OCI-LY3 (cell line): ENCODE results near the gene ELAVL1.

Source experiments
- H2AFZ ChIP-seq: fragments of 200-600, 300-600 bp; shearing (Covaris generic); 2 replicates; pipeline ENCODE4 v1.6.0; 2014; ENCODE audit warnings: antibody characterized with exemption, low read depth, low read length
- H3K27ac ChIP-seq: fragments of 200-600, 300-600 bp; sonication (generic); 2 replicates; pipeline ENCODE4 v1.5.1; 2014; ENCODE audit warnings: mild to moderate bottlenecking, low read length, moderate library complexity, mixed read lengths
- H3K27me3 ChIP-seq: fragments of 200-600, 300-600 bp; sonication (generic); 2 replicates; pipeline ENCODE4 v1.6.1; 2014; ENCODE audit warnings: low read depth, low read length, mixed read lengths
- H3K36me3 ChIP-seq: fragments of 200-600, 300-600 bp; sonication (generic); replicated peaks from 2 replicates; pipeline ENCODE3; 2014; ENCODE audit warnings: low read depth, low read length, mixed read lengths
- H3K4me1 ChIP-seq: fragments of 300-600, 200-600 bp; sonication (generic); 2 replicates; pipeline ENCODE4 v1.6.1; 2014; ENCODE audit warnings: low read length, mixed read lengths
- H3K4me2 ChIP-seq: fragments of 200-600, 300-600 bp; sonication (generic); 2 replicates; pipeline ENCODE4 v1.6.1; 2014; ENCODE audit warnings: low read length, mixed read lengths
- H3K4me3 ChIP-seq: fragments of 300-600, 200-600 bp; sonication (generic); 2 replicates; pipeline ENCODE4 v1.5.1; 2014; ENCODE audit warnings: antibody characterized with exemption, mild to moderate bottlenecking, low read length, moderate library complexity
- H3K79me2 ChIP-seq: fragments of 300-600, 200-600 bp; shearing (Covaris generic); 2 replicates; pipeline ENCODE4 v1.6.1; 2014; ENCODE audit warnings: mild to moderate bottlenecking, low read length, mixed read lengths
- H3K9ac ChIP-seq: fragments of 300-600, 200-600 bp; shearing (Covaris generic); 2 replicates; pipeline ENCODE4 v1.6.0; 2014; ENCODE audit warnings: mild to moderate bottlenecking, low read length, moderate library complexity
- H3K9me3 ChIP-seq: fragments of 200-600, 300-600 bp; shearing (Covaris generic); 2 replicates; pipeline ENCODE4 v1.6.1; 2014; ENCODE audit warnings: low read length, mixed read lengths; ENCODE audit not compliant: insufficient read depth
- H4K20me1 ChIP-seq: fragments of 200-600, 300-600 bp; sonication (generic); 2 replicates; pipeline ENCODE4 v1.6.1; 2016; ENCODE audit warnings: low read length, mixed read lengths; ENCODE audit not compliant: insufficient read depth
- CTCF ChIP-seq: fragments of 200-600, 300-600 bp; sonication (generic); IDR thresholded peaks from 2 replicates; pipeline ENCODE4 v1.5.1; 2014; ENCODE audit warnings: antibody characterized with exemption, low read length, low read depth
- EZH2phosphoT487 ChIP-seq: fragments of 200-600 bp; shearing (Covaris generic); IDR thresholded peaks from 2 replicates; pipeline ENCODE4 v1.6.1; 2018; ENCODE audit warnings: antibody characterized with exemption, mixed run types, low read depth

ELAVL1 gene

GRCh38 chr19:7968796-7969554, 36.5 kb downstream of the ELAVL1 start:
- Histone ChIP-seq H3K9ac (no peak overlapping the region), H2AFZ (no peak overlapping the region), H4K20me1 (no peaks in the 10 kb centered on the region), H3K79me2 (no peaks in the 10 kb centered on the region), H3K4me1 (no peaks in the 10 kb centered on the region), H3K4me2 (no peak overlapping the region), H3K27ac (peak overlapping the region; percentile 22; the same call in 1 of the 2 replicates), H3K4me3 (no peak overlapping the region), H3K27me3 (no peaks in the 10 kb centered on the region), H3K36me3 (peaks cover 56% of the 10 kb centered on the region), H3K9me3 (no peaks in the 10 kb centered on the region)
- no peak for TF ChIP-seq EZH2phosphoT487
- no peak for TF ChIP-seq CTCF

GRCh38 chr19:7968008-7968795, 37.2 kb downstream of the ELAVL1 start:
- Histone ChIP-seq H3K4me3 (no peak overlapping the region), H3K9ac (no peak overlapping the region), H2AFZ (no peak overlapping the region), H3K36me3 (peaks cover 58% of the 10 kb centered on the region), H3K4me2 (no peak overlapping the region), H3K27me3 (no peaks in the 10 kb centered on the region), H3K9me3 (no peaks in the 10 kb centered on the region), H3K4me1 (no peaks in the 10 kb centered on the region), H4K20me1 (no peaks in the 10 kb centered on the region), H3K27ac (no peak overlapping the region), H3K79me2 (no peaks in the 10 kb centered on the region)
- TF ChIP-seq CTCF (no peak), EZH2phosphoT487 (no peak)

GRCh38 chr19:7965921-7966665, 39.3 kb downstream of the ELAVL1 start:
- H3K36me3 ChIP-seq, result peaks cover 70% of the 10 kb centered on the region
- TF ChIP-seq EZH2phosphoT487, result no peak
- no peak for TF ChIP-seq CTCF
- no peaks in the 10 kb centered on the region for H4K20me1 ChIP-seq

More at GRCh38 chr19:7965921-7966665, 39.3 kb downstream of the ELAVL1 start:
- no peaks in the 10 kb centered on the region for H3K4me1 ChIP-seq
- no peaks in the 10 kb centered on the region for H3K79me2 ChIP-seq
- no peaks in the 10 kb centered on the region for H3K9me3 ChIP-seq
- H3K27me3 ChIP-seq, result no peaks in the 10 kb centered on the region
- H3K4me3 ChIP-seq, result no peak overlapping the region
- no peak overlapping the region for H3K27ac ChIP-seq
- no peak overlapping the region for H3K4me2 ChIP-seq
- H2AFZ ChIP-seq, result no peak overlapping the region
- H3K9ac ChIP-seq, result no peak overlapping the region
